Panc1 (cell line): Measurements from ENCODE around the gene PCCA. TPM values are rescaled to one million over a fixed set of nuclear protein-coding genes. Genes with fewer than 3 reads are reported as not detected.
A peak's percentile ranks its signal among the peaks of the same experiment; 100 is the strongest.

ENCODE experiments used
- ATAC-seq: fragments of 200-7000 bp; cut with Tn5 transposase; 2 replicates; pipeline ENCODE4 v1.9.1; 2020; ENCODE audit warnings: mild to moderate bottlenecking, moderate library complexity
- BruUV-seq: library from RNA; stranded (reverse); fragments of 400-500 nt; replicated peaks from 2 replicates; lab custom pipeline; 2021; lab: Mats Ljungman, UMichigan
- CTCF ChIA-PET: fragments of 300-600 bp; sonication (Branson Sonifier 250); formaldehyde crosslinking; loops from one replicate; lab custom pipeline; 2022; ENCODE audit warnings: antibody characterized with exemption; lab: Charles Lee
- POLR2A ChIA-PET: fragments of 300-600 bp; sonication (Branson Sonifier 250); formaldehyde crosslinking; loops from one replicate; lab custom pipeline; 2022; ENCODE audit warnings: antibody characterized with exemption; lab: Charles Lee
- DNase-seq: peaks from one replicate; pipeline ENCODE4 v3.0.0-alpha.2; 2010; ENCODE audit warnings: low read depth, low spot score
- H3K27ac ChIP-seq: 2 replicates; pipeline ENCODE4 v1.5.1; 2011; ENCODE audit warnings: mild to moderate bottlenecking, low read length, inconsistent platforms
- H3K27me3 ChIP-seq: fragments of 200-500 bp; sonication (Bioruptor generic); 2 replicates; pipeline ENCODE4 v1.6.0; 2014; ENCODE audit warnings: low read length, inconsistent platforms; ENCODE audit not compliant: control insufficient read depth, insufficient read depth
- H3K36me3 ChIP-seq: fragments of 200-500 bp; sonication (Bioruptor generic); 2 replicates; pipeline ENCODE4 v1.5.1; 2014; ENCODE audit warnings: inconsistent platforms, mild to moderate bottlenecking, low read length, moderate library complexity; ENCODE audit not compliant: control insufficient read depth, insufficient read depth
- H3K4me1 ChIP-seq: 2 replicates; pipeline ENCODE4 v1.5.1; 2011; ENCODE audit warnings: inconsistent platforms, mild to moderate bottlenecking, low read length, moderate library complexity; ENCODE audit not compliant: control insufficient read depth, insufficient read depth
- H3K4me3 ChIP-seq, 2 experiments: 2 replicates each; pipeline ENCODE4 v1.5.1; 2011 to 2012; ENCODE audit warnings: low read depth in 2 of 2, low read length in 2 of 2, mild to moderate bottlenecking in 2 of 2, inconsistent platforms in 1 of 2, moderate library complexity in 1 of 2
- H3K9me3 ChIP-seq: fragments of 200-500 bp; sonication (Bioruptor generic); 2 replicates; pipeline ENCODE4 v1.5.1; 2014; ENCODE audit warnings: low read depth, mild to moderate bottlenecking, inconsistent platforms, low read length, moderate library complexity; ENCODE audit not compliant: control insufficient read depth, insufficient read depth
- CTCF ChIP-seq: fragments of 450-650 bp; IDR thresholded peaks from 2 replicates; pipeline ENCODE4 v1.5.1; 2017; ENCODE audit warnings: mild to moderate bottlenecking
- POLR2AphosphoS5 ChIP-seq: IDR thresholded peaks from 2 replicates; pipeline ENCODE4 v1.6.1; 2012; ENCODE audit warnings: mild to moderate bottlenecking, low read depth, low read length, moderate library complexity
- SIN3A ChIP-seq: IDR thresholded peaks from 2 replicates; pipeline ENCODE4 v1.6.1; 2012; ENCODE audit warnings: low read depth, mild to moderate bottlenecking, low read length, moderate library complexity, borderline replicate concordance; ENCODE audit not compliant: insufficient read depth
- TCF7L2 ChIP-seq: IDR thresholded peaks from 2 replicates; pipeline ENCODE4 v1.6.1; 2011; ENCODE audit warnings: mild to moderate bottlenecking, low read depth, low read length, inconsistent platforms
- in situ Hi-C: cut with HindIII; loops from 2 replicates; pipeline ENCODE4 v1.10.0; 2016; ENCODE audit warnings: low sequenced_read_pairs, low pct_unique_long_range_greater_than_20kb
- intact Hi-C: fragments of 100-400 bp; cut with micrococcal nuclease; formaldehyde crosslinking; loops from one replicate; pipeline ENCODE4 v1.10.0; 2022; ENCODE audit not compliant: unreplicated experiment
- total RNA-seq: library from RNA; stranded (reverse); gene quantifications from one replicate; pipeline ENCODE4 v1.2.1, GENCODE V29; 2021; ENCODE audit not compliant: unreplicated experiment
- TF ChIP-seq, protein P1 (sequence below), 2 experiments: IDR thresholded peaks; 2 replicates each; pipeline ENCODE4 v1.6.1; 2011 to 2012; ENCODE audit warnings: low read depth in 2 of 2, control low read depth in 1 of 2, low read length in 1 of 2, mild to moderate bottlenecking in 1 of 2, moderate library complexity in 1 of 2; ENCODE audit not compliant: insufficient read depth in 1 of 2

The PCCA gene
- total RNA-seq, 1 experiment from 2014 or later, result 14.7 TPM

DNA sequence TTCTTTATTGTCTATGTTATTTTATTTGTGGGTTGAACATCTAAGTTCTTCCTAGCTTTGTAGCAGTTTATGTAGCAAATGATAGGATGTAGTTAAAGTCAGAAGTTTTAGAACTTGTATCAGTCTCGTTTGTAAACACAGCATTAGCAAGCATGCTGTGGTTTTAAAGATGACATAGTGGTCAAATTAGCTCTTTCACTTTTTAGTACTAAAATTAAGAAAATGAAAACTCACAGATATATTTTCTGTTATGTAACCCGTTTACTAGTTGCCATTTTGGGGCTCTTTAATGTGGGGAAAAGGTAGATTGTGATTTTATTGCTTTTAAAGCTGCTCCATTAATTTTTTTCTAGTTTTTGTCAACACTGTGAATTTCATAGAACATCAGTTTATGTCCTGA is 216.5 kb downstream of the PCCA start:
- TF ChIP-seq, protein P1, sequence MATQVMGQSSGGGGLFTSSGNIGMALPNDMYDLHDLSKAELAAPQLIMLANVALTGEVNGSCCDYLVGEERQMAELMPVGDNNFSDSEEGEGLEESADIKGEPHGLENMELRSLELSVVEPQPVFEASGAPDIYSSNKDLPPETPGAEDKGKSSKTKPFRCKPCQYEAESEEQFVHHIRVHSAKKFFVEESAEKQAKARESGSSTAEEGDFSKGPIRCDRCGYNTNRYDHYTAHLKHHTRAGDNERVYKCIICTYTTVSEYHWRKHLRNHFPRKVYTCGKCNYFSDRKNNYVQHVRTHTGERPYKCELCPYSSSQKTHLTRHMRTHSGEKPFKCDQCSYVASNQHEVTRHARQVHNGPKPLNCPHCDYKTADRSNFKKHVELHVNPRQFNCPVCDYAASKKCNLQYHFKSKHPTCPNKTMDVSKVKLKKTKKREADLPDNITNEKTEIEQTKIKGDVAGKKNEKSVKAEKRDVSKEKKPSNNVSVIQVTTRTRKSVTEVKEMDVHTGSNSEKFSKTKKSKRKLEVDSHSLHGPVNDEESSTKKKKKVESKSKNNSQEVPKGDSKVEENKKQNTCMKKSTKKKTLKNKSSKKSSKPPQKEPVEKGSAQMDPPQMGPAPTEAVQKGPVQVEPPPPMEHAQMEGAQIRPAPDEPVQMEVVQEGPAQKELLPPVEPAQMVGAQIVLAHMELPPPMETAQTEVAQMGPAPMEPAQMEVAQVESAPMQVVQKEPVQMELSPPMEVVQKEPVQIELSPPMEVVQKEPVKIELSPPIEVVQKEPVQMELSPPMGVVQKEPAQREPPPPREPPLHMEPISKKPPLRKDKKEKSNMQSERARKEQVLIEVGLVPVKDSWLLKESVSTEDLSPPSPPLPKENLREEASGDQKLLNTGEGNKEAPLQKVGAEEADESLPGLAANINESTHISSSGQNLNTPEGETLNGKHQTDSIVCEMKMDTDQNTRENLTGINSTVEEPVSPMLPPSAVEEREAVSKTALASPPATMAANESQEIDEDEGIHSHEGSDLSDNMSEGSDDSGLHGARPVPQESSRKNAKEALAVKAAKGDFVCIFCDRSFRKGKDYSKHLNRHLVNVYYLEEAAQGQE (IDR thresholded peaks at IDR 0.05; ENCODE audit: insufficient read depth in 1 of 2, low read depth in 2 of 2, low read length in 1 of 2), result no peak
- TF ChIP-seq SIN3A (no peak), CTCF (no peak), TCF7L2 (no peak), POLR2AphosphoS5 (no peak)
- in situ Hi-C loops, result no loop called here
- no TSS peak for BruUV-seq
- ATAC-seq (no peak), DNase-seq (no peak)
- Histone ChIP-seq H3K36me3 (no peaks in the 10 kb centered on the region), H3K27me3 (no peaks in the 10 kb centered on the region), H3K27ac (no peak overlapping the region), H3K4me1 (no peaks in the 10 kb centered on the region), H3K9me3 (no peaks in the 10 kb centered on the region), H3K4me3 (no peak overlapping the region)
- ChIA-PET POLR2A (interaction anchor here (0.5 kb wide), 1 partner anchor 65 kb away, joined by 8 read pairs; no protein-coding TSS in a partner anchor), CTCF (no interaction called here)
- intact Hi-C loops, result no loop called here

DNA sequence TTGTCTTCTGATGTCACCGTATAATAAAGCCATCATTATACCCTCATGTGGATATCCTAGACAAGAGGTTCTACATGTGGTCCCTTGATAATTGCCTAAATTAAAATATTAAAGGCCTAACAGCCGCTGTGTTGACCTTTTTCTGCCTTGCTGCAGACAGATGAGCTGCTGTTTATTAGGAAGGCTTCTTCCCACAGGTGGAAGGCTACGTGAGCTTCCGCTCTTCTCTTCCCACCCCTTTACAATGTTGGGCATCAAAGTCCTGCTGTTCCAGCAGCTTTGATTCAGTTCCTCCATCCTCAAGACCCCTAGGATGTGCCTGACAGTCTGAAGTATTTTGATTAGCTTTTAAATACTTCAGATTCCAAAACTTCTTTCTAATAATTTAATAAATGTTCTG is 217.1 kb downstream of the PCCA start:
- no peak for DNase-seq
- ATAC-seq, result no peak
- ChIA-PET POLR2A (no interaction called here), CTCF (no interaction called here)
- BruUV-seq, result no TSS peak
- in situ Hi-C loops (no loop called here), intact Hi-C loops (no loop called here)
- H3K9me3 ChIP-seq, result no peaks in the 10 kb centered on the region
- no peaks in the 10 kb centered on the region for H3K36me3 ChIP-seq
- H3K27ac ChIP-seq, result peak overlapping the region; percentile 44; the same call in 1 of the 2 replicates
- no peaks in the 10 kb centered on the region for H3K27me3 ChIP-seq
- H3K4me3 ChIP-seq, result no peak overlapping the region
- no peak for TF ChIP-seq POLR2AphosphoS5
- no peak for TF ChIP-seq CTCF
- TF ChIP-seq, protein P1 (IDR thresholded peaks at IDR 0.05; ENCODE audit: insufficient read depth in 1 of 2, low read depth in 2 of 2, low read length in 1 of 2), result no peak
- no peak for TF ChIP-seq SIN3A
- TF ChIP-seq TCF7L2, result no peak
- no peaks in the 10 kb centered on the region for H3K4me1 ChIP-seq
